CD14-positive monocyte (primary cell): ENCODE data around the gene CEP162. TPM values are rescaled to one million over a fixed set of nuclear protein-coding genes. Genes with fewer than 3 reads are reported as not detected.

Source experiments
- DNase-seq, 3 donors: peaks; one replicate each; pipeline ENCODE4 v3.0.0-alpha.2; 2011 to 2022
- H2AFZ ChIP-seq: 2 replicates; pipeline ENCODE4 v1.6.0; 2012; ENCODE audit warnings: mild to moderate bottlenecking, low read depth, low read length, inconsistent platforms; ENCODE audit not compliant: insufficient read depth, poor library complexity, severe bottlenecking
- H3K27ac ChIP-seq, 2 donors: 1 replicate in 1 of 2; 2 replicates in 1 of 2; pipeline ENCODE4 v1.5.1; 2012 to 2013; ENCODE audit warnings: low read length in 2 of 2, control low read depth in 1 of 2, inconsistent platforms in 1 of 2, low read depth in 1 of 2, mild to moderate bottlenecking in 1 of 2
- H3K27me3 ChIP-seq, 2 donors: one replicate each; pipeline versions ENCODE4 v1.6.0 to v1.6.1; 2011 to 2013; ENCODE audit warnings: low read length in 2 of 2; ENCODE audit not compliant: control insufficient read depth in 2 of 2, insufficient read depth in 2 of 2
- H3K36me3 ChIP-seq, 2 donors: replicated peaks in 1 of 2; 1 replicate in 1 of 2; 2 replicates in 1 of 2; pipeline versions ENCODE4 v1.5.1 to v1.6.1; 2012 to 2013; ENCODE audit warnings: low read length in 2 of 2, control low read depth in 1 of 2, inconsistent platforms in 1 of 2, mild to moderate bottlenecking in 1 of 2; ENCODE audit not compliant: insufficient read depth in 2 of 2, control insufficient read depth in 1 of 2
- H3K4me1 ChIP-seq, 2 donors: 1 replicate in 1 of 2; 2 replicates in 1 of 2; pipeline versions ENCODE4 v1.5.1 to v1.6.1; 2012 to 2013; ENCODE audit warnings: low read length in 2 of 2, control low read depth in 1 of 2, inconsistent platforms in 1 of 2, mild to moderate bottlenecking in 1 of 2, moderate library complexity in 1 of 2; ENCODE audit not compliant: insufficient read depth in 2 of 2, control insufficient read depth in 1 of 2
- H3K4me2 ChIP-seq: replicated peaks from 2 replicates; pipeline ENCODE3; 2012; ENCODE audit warnings: low read length, moderate library complexity, mild to moderate bottlenecking; ENCODE audit not compliant: poor library complexity, severe bottlenecking; ENCODE audit errors: extremely low read depth
- H3K4me3 ChIP-seq, 3 experiments: fragments of 200-600 bp in 1 of 3; sonication (generic) in 1 of 3; replicated peaks in 1 of 3; 1 replicate in 2 of 3; 2 replicates in 1 of 3; pipeline ENCODE4 v1.5.1; 2011 to 2013; ENCODE audit warnings: low read length in 3 of 3, mild to moderate bottlenecking in 3 of 3, control low read depth in 2 of 3, low read depth in 2 of 3, inconsistent platforms in 1 of 3, moderate library complexity in 1 of 3
- H3K79me2 ChIP-seq: 2 replicates; pipeline ENCODE4 v1.6.0; 2012; ENCODE audit warnings: mild to moderate bottlenecking, control low read depth, inconsistent platforms, low read length, moderate library complexity; ENCODE audit not compliant: insufficient read depth
- H3K9ac ChIP-seq: 2 replicates; pipeline ENCODE4 v1.6.0; 2017; ENCODE audit warnings: low read length, mild to moderate bottlenecking; ENCODE audit not compliant: insufficient read depth, poor library complexity, severe bottlenecking
- H3K9me3 ChIP-seq, 2 donors: replicated peaks in 1 of 2; 1 replicate in 1 of 2; 2 replicates in 1 of 2; pipeline versions ENCODE4 v1.5.1 to v1.6.1; 2012 to 2013; ENCODE audit warnings: low read length in 2 of 2, control low read depth in 1 of 2; ENCODE audit not compliant: control insufficient read depth in 1 of 2, insufficient read depth in 1 of 2
- H4K20me1 ChIP-seq: 2 replicates; pipeline ENCODE4 v1.6.0; 2012; ENCODE audit warnings: mild to moderate bottlenecking, low read length, control low read depth, moderate library complexity; ENCODE audit not compliant: insufficient read depth
- H3K27ac Mint-ChIP-seq, 7 donors: one replicate each; pipeline ENCODE4 v1.8.0; 2020; ENCODE audit warnings: mild to moderate bottlenecking in 7 of 7, mixed read lengths in 7 of 7, moderate library complexity in 6 of 7, inconsistent platforms in 2 of 7
- H3K27me3 Mint-ChIP-seq, 3 donors: one replicate each; pipeline ENCODE4 v1.8.0; 2021 to 2022; ENCODE audit warnings: low read depth in 3 of 3, mild to moderate bottlenecking in 3 of 3, mixed read lengths in 3 of 3, moderate library complexity in 3 of 3, inconsistent platforms in 1 of 3
- H3K36me3 Mint-ChIP-seq, 2 donors: one replicate each; pipeline ENCODE4 v1.8.0; 2020; ENCODE audit warnings: mixed read lengths in 2 of 2, inconsistent platforms in 1 of 2, mild to moderate bottlenecking in 1 of 2
- H3K4me1 Mint-ChIP-seq: one replicate; pipeline ENCODE4 v1.8.0; 2020; ENCODE audit warnings: mild to moderate bottlenecking, mixed read lengths
- H3K4me3 Mint-ChIP-seq, 2 donors: one replicate each; pipeline ENCODE4 v1.8.0; 2020; ENCODE audit warnings: mild to moderate bottlenecking in 2 of 2, mixed read lengths in 2 of 2, moderate library complexity in 1 of 2
- H3K9me3 Mint-ChIP-seq, 7 donors: one replicate each; pipeline ENCODE4 v1.8.0; 2020 to 2022; ENCODE audit warnings: mixed read lengths in 7 of 7, mild to moderate bottlenecking in 6 of 7, moderate library complexity in 6 of 7, inconsistent platforms in 2 of 7
- CTCF ChIP-seq: fragments of 200-600 bp; IDR thresholded peaks from one replicate; pipeline ENCODE4 v1.8.0; 2022; ENCODE audit warnings: antibody characterized with exemption, mild to moderate bottlenecking
- WGBS: methylation state at CpG from one replicate; pipeline ENCODE4 v1.1.5; 2013; ENCODE audit warnings: missing lambda C conversion rate; ENCODE audit not compliant: insufficient coverage; 5-methylcytosine and 5-hydroxymethylcytosine counted together
- intact Hi-C, 2 donors: fragments of 100-400 bp; cut with micrococcal nuclease; formaldehyde crosslinking; loops; one replicate each; pipeline versions ENCODE4 v1.15.0 to v1.15.1; 2023
- polyA plus RNA-seq, 3 donors: library from polyadenylated mRNA; depleted of rRNA in 1 of 3; unstranded in 2 of 3; stranded (reverse) in 1 of 3; fragments of 300-500 nt in 2 of 3; fragments of >200 nt in 1 of 3; fragmentation: Illumina TruSeq in 2 of 3; gene quantifications; 1 replicate in 2 of 3; 2 replicates in 1 of 3; pipeline ENCODE4 v1.2.3, GENCODE V29; 2012 to 2021

The CEP162 gene
- polyA plus RNA-seq, 3 donors, result 1.5 to 2.7 (median 1.6) TPM

- Histone ChIP-seq H3K4me3 (no peak overlapping the region), H3K9me3 (no peaks in the 10 kb centered on the region), H3K9ac (no peak overlapping the region), H3K4me1 (no peaks in the 10 kb centered on the region), H3K4me2 (no peak overlapping the region), H2AFZ (no peak overlapping the region), H3K27me3 (no peaks in the 10 kb centered on the region), H3K27ac (no peak overlapping the region), H3K79me2 (no peaks in the 10 kb centered on the region), H3K36me3 (no peaks in the 10 kb centered on the region), H4K20me1 (no peaks in the 10 kb centered on the region)
- Mint-ChIP-seq H3K27ac (no peak overlapping the region), H3K4me1 (no peaks in the 10 kb centered on the region), H3K4me3 (no peak overlapping the region), H3K27me3 (peaks cover 0 to 3% (median 2%) of the 10 kb centered on the region in 3 donors), H3K9me3 (peaks cover 0 to 5% (median 0%) of the 10 kb centered on the region in 7 donors), H3K36me3 (no peaks in the 10 kb centered on the region)
- no peak for TF ChIP-seq CTCF
- 93% methylated on average over 1 of the region's 1 CpG for WGBS
- DNase-seq, result no peak
- intact Hi-C loops, result no loop called here
These were observed 44.9 kb upstream of the CEP162 start for GRCh38 chr6:84272298-84272697.

- Histone ChIP-seq H3K4me2 (no peak overlapping the region), H2AFZ (no peak overlapping the region), H3K36me3 (no peaks in the 10 kb centered on the region), H3K9me3 (no peaks in the 10 kb centered on the region), H4K20me1 (no peaks in the 10 kb centered on the region), H3K27me3 (no peaks in the 10 kb centered on the region), H3K27ac (no peak overlapping the region), H3K4me1 (no peaks in the 10 kb centered on the region), H3K9ac (no peak overlapping the region), H3K4me3 (no peak overlapping the region), H3K79me2 (no peaks in the 10 kb centered on the region)
- Mint-ChIP-seq H3K27ac (no peak overlapping the region), H3K9me3 (peaks cover 0 to 5% (median 0%) of the 10 kb centered on the region in 7 donors), H3K36me3 (no peaks in the 10 kb centered on the region), H3K27me3 (peaks cover 0 to 2% (median 2%) of the 10 kb centered on the region in 3 donors), H3K4me3 (no peak overlapping the region), H3K4me1 (no peaks in the 10 kb centered on the region)
- no peak for DNase-seq
- no peak for TF ChIP-seq CTCF
- intact Hi-C loops, result no loop called here
These were observed 43.7 kb upstream of the CEP162 start for GRCh38 chr6:84271061-84271716.
